NB4 (cell line): ENCODE results near the gene SAMD5.

Experiments used
- DNase-seq: peaks from one replicate; pipeline ENCODE4 v3.0.0; 2010; ENCODE audit warnings: low read depth
- H3K4me3 ChIP-seq: one replicate; pipeline ENCODE4 v1.5.1; 2011; ENCODE audit warnings: mild to moderate bottlenecking, low read depth, low read length, moderate library complexity
- MYC ChIP-seq: IDR thresholded peaks from 2 replicates; pipeline ENCODE4 v1.6.1; 2011; ENCODE audit warnings: low read depth, low read length
- POLR2A ChIP-seq: IDR thresholded peaks from 2 replicates; pipeline ENCODE4 v1.6.1; 2011; ENCODE audit warnings: mild to moderate bottlenecking; ENCODE audit not compliant: insufficient read length; ENCODE audit errors: extremely low read depth
- TF ChIP-seq, protein P1 (sequence below): IDR thresholded peaks from one replicate; pipeline ENCODE4 v1.5.1; 2012; ENCODE audit warnings: low read depth, low read length
- TF ChIP-seq, protein P2 (sequence below): IDR thresholded peaks from 2 replicates; pipeline ENCODE4 v1.6.1; 2011; ENCODE audit warnings: low read depth, low read length

The SAMD5 gene

GRCh38 chr6:147515327-147515726, 6.8 kb downstream of the SAMD5 start:
- no peak for TF ChIP-seq POLR2A
- TF ChIP-seq MYC = no peak
- TF ChIP-seq, protein P1, sequence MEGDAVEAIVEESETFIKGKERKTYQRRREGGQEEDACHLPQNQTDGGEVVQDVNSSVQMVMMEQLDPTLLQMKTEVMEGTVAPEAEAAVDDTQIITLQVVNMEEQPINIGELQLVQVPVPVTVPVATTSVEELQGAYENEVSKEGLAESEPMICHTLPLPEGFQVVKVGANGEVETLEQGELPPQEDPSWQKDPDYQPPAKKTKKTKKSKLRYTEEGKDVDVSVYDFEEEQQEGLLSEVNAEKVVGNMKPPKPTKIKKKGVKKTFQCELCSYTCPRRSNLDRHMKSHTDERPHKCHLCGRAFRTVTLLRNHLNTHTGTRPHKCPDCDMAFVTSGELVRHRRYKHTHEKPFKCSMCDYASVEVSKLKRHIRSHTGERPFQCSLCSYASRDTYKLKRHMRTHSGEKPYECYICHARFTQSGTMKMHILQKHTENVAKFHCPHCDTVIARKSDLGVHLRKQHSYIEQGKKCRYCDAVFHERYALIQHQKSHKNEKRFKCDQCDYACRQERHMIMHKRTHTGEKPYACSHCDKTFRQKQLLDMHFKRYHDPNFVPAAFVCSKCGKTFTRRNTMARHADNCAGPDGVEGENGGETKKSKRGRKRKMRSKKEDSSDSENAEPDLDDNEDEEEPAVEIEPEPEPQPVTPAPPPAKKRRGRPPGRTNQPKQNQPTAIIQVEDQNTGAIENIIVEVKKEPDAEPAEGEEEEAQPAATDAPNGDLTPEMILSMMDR = no peak
- TF ChIP-seq, protein P2, sequence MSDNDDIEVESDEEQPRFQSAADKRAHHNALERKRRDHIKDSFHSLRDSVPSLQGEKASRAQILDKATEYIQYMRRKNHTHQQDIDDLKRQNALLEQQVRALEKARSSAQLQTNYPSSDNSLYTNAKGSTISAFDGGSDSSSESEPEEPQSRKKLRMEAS = no peak
- no peak for DNase-seq
- H3K4me3 ChIP-seq = no peak overlapping the region

DNA sequence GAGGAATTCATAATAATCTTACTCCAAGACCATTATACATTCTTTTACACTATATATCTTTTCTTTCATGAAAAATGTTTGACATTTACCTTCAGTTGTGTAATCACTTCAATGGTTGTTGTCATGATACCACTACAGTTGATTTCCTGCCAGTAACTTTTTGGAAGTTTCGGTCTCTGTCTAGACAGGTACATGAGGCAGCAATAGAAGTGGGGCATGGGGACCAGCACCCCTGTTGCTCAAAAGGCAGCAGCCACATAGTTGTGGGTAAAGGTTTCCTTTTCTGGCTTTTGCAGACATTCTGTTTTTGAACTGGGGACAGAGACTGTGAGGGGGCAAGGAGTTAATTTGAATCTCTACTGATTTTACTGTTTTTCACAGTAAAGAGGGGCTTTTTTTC, 14.1 kb downstream of the SAMD5 start:
- TF ChIP-seq, protein P2 = no peak
- TF ChIP-seq POLR2A = no peak
- no peak for TF ChIP-seq MYC
- TF ChIP-seq, protein P1 = no peak
- no peak for DNase-seq
- H3K4me3 ChIP-seq = no peak overlapping the region

- H3K4me3 ChIP-seq = no peak overlapping the region
- no peak for DNase-seq
- TF ChIP-seq POLR2A (no peak), MYC (no peak)
- TF ChIP-seq, protein P1 = no peak
- TF ChIP-seq, protein P2 = no peak
Observed at GRCh38 chr6:147525519-147526209, 17.2 kb downstream of the SAMD5 start.

GRCh38 chr6:147527197-147527596, 18.7 kb downstream of the SAMD5 start:
- TF ChIP-seq MYC = no peak
- TF ChIP-seq, protein P1 = no peak
- TF ChIP-seq, protein P2 = no peak
- no peak for TF ChIP-seq POLR2A
- no peak for DNase-seq
- no peak overlapping the region for H3K4me3 ChIP-seq

GRCh38 chr6:147528511-147529145, 20.1 kb downstream of the SAMD5 start:
- no peak for TF ChIP-seq MYC
- no peak overlapping the region for H3K4me3 ChIP-seq
- no peak for DNase-seq

DNA sequence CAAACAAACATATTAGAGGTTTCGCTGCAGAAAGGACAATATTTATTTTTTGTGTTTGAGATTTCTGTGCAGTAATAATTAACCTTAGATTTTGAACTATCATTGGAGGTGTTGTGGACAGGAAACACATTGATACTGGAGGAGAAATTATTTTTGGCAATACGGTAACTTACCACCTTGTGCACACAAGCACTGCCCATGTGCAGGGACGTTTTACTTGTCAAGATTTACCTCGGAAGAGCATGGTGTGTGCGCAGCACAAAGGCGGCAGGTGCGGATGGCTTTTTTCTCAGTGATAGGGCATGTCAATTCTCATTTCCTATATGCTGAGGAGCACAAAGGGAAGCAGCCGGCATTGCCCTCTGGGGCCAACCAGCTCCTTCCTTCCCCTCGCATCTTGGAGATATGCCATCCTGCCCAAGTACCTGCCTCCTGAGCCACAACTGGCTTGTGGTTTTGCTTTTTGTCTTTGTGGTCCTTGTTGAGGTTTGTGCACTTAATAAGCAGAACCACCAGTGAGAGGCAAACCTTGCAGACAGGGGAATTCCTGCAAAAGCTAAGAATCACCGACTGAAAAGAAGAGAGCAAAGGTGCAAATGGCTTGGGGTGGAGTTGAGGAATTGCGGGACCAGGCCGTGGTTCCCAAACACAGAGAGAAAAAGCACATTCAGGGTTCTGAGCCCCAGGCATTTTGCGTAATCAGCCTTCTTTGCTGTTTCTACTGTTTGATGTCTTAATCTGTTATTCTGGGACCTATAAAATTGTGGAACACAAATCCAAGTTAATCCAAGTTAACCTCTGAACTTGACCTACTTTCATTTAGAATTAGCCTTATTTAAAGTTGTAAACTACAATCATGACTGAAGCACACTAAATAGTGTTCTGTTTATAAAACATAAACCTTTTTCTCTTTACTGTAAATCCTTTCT, 21.9 kb downstream of the SAMD5 start:
- TF ChIP-seq, protein P2 = no peak
- no peak overlapping the region for H3K4me3 ChIP-seq
- peak; percentile 62 for DNase-seq
